Stimulated activated CD4-positive, alpha-beta T cell treated with anti-CD3 and anti-CD28 coated beads, Interleukin-1b, Interleukin-23, amount 100 ng/mL, for 4 hours (primary cell): ENCODE data around the gene ORMDL2.

Source experiments
- DNase-seq, 2 donors: peaks; one replicate each; pipeline ENCODE4 v3.0.0-alpha.2; 2020; ENCODE audit warnings: low read depth in 2 of 2

Gene ORMDL2, protein sequence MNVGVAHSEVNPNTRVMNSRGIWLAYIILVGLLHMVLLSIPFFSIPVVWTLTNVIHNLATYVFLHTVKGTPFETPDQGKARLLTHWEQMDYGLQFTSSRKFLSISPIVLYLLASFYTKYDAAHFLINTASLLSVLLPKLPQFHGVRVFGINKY

DNA sequence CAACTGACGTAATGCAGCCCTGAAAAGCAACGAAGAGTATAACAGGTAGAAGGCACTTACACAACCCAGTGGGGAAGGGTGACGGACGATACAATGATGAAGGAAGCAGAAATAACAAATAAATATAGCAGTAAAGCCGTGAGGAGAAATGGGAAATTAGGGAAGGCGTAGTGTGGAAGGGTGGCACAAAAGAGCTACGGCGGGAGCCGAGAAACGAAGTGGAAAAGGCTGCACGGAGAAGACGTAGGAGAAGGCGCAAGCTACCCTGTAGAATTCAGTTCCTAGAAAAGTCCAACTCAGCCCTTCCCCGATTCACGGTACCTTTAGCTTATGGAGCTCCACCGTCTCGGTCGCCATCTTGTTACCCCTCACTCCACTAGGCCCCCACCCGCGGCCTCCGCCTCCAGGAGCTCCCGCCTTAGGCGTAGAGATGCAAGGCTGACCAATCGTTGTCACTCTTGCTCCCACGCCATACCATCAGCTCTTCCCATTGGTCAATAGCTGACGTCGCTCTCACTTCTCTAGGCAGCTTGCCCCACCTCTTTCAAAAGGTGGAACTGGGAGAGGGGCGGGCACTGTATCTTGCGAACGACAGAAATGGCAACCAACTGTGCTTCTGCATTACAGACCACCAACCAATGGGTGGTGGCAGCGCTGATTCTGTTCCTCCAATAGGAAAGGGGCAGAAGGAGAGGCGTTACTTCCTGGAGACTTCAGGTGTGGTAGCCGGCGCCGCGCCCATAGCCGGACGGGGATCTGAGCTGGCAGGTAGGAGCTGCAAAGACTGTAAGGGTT is at the start of gene ORMDL2, which contains the start of gene SARNP:
ORMDL2 (plus strand) TSS at position 697 of the 795 bp plus-strand sequence. CDS start 959 bp downstream, outside the sequence.
SARNP (minus strand) TSS at position 380 of the 795 bp plus-strand sequence; CDS start at position 357, 23 bp downstream.
- peak; percentile 84 to 88 for DNase-seq

DNA sequence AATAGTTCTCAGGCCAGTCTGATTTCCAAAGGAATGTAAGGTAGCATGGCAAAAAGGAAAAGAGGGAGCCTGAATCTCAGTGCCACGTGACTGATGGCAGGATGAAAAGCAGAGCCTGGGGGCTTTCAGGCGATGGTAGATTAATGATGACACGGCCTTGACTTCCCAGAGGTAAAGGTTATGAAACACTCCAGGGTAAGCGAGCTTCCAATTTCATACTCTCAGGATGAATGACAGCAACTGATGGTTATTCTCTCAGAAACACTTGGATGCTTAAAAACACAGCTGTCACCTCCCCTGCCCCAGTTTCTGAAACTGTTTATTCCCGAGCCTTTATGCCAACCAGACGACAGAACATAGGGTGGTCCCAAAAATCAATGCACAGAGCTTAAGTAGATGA is 46.1 kb upstream of the ORMDL2 start:
- no peak for DNase-seq

DNA sequence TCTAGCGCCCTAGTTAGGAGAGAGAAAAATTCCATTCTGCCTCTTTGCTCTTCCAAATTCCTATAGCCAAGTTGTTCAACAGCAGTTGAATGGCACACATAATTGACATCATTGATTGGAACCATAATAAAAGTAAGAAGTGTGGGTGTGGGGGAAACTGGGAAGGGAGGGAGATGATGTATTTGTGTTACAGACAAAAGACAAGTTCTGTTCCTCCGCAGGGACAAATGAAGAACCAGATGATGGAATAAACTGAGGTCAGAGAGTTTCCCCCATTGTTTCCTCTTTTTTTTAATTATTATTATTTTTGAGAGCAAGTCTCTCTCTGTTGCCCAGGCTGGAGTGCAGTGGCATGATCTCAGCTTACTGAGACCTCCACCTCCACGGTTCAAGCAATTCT is 40.0 kb upstream of the ORMDL2 start:
- DNase-seq = no peak

DNA sequence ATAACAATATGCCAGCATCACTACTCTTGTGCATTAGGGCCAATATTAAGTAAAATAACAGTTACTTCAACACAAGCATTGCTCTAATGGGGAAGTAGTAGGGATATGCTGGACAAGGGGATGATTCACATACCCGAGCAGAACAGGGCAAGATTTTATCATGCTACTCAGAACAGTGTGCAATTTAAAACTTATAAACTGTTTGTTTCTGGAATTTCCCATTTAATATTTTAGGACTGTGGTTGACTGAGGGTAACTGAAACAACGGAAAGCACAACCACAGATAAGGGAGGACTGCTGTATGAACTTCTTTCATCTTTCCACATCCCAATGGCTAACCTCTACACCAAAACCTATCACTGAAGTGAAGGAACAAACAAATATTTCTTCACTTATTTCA is 37.2 kb upstream of the ORMDL2 start:
- no peak for DNase-seq

DNA sequence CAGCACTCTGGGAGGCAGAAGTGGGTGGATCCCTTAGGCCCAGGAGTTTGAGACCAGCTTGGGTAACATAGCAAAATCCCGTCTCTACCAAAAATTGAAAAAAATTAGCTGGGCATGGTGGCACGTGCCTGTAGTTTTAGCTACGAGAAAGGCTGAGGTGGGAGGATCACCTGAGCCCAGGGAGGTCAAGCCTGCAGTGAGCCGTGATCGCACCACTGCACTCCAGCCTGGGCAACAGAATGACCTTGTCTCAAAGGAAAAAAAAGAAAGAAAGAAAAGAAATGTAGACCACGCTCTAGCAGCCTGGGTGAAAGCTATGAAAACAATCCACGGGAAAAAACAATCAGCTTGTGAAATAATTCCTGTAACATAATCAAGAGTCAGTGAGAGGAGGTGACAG is 29.3 kb upstream of the ORMDL2 start:
- DNase-seq = no peak

DNA sequence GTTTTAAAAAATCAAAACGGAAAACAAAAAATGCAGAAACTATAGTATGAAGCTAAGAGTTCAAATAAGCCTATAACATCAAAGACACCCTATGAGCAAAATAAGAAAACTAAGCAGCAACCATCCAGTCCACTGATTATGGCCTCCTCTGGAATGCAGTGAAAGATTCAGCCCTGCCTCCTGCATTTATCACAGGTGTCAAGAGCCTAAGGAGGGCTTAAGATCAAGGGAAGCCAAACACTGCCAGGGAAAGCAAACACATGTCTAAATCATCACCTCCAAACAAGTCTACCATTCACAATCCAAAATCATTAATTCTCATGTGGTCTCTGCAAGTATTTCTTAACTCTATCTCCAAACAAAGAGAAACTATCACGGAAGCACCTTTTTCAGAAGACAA is 28.7 kb upstream of the ORMDL2 start:
- no peak for DNase-seq

DNA sequence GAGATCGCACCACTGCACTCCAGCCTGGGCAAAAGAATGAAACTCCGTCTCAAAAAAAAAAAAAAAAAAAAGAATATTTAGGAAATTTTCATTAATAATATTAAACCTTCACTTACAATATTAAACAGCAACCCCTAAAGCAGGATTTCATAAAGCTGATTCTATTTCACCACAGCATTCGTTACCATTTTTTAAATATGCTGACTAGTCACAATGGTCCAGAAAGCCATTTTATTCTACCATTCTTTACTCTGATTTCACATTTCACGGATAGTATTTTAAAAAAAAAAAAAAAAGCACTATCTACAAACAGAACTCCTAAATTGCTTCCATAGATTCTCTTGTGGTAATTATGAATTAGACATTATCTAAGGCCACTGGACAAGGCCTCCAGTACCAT is 27.9 kb upstream of the ORMDL2 start:
- DNase-seq = no peak

DNA sequence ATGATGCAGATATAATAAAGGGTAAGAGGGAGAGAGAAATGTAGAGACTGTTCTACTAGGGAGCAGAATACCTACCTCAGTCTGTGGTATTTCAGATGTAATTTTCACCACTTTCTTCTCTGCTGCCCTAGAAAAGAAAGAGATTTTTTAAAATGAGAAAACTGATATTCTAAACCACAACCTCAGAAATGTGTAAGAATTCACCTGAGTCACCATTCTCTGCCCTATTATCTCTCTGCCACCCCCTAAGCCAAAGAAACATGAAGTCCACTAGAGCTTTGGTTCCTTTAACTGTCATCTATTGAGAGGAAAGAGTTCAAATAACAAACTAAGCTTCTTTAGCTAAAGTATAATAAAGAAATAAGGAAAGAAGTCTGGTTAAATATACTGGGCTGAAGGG is 21.9 kb upstream of the ORMDL2 start:
- DNase-seq = no peak

DNA sequence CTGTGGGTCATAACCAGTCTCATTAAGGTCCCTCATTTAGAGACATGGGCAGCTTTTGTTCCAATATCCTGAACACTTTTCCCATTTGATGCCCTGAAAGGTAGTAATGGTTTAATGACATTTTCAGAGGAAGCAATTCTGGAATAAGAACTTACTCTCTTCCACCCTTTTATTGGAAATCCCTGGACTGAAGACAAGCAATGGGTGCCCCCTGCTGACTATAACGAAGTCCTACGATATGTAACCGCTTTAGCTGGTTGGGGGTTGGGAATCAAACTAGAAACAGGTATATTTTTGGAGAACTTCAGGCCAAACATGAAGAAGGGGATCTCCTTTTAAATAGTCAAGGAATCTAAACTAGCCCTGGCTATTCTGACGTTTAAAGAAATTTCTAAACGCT is 20.8 kb upstream of the ORMDL2 start:
- no peak for DNase-seq

DNA sequence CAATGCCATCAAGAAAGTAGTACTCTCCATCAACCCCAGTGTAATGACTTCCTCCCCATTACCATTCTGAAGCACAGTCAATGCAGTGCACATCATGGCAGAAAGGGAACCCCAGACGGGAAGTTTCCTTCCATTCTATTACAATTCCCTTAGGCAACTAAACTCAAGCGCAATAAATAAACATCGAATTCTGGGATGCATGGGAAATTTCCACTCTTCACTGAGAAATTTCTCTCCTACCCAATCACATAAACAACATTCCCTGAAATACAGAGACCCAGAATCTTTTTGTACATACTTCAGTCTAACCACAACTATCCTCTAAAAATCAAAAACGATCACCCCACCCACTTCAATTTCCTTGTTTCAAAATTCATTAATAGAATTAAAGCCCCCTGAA is 20.3 kb upstream of the ORMDL2 start:
- DNase-seq = no peak

DNA sequence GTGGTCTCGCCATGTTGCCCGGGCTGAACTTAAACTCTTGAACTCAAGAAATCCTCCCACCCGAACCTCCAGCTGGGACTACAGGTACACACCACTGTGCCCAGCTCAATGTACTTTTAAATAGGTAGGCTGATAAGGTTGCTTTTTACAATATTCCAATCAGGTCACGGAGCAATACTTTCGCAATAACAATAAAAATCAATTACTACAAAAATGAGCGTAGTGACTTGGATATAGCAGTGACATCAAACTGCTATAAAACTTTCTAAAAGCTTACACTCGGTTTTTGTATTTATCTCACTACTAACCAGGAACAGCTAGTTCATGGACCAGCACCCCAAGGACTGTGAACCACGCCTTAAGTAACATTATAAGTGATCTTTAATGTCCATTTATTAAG is 10.9 kb upstream of the ORMDL2 start:
- no peak for DNase-seq

DNA sequence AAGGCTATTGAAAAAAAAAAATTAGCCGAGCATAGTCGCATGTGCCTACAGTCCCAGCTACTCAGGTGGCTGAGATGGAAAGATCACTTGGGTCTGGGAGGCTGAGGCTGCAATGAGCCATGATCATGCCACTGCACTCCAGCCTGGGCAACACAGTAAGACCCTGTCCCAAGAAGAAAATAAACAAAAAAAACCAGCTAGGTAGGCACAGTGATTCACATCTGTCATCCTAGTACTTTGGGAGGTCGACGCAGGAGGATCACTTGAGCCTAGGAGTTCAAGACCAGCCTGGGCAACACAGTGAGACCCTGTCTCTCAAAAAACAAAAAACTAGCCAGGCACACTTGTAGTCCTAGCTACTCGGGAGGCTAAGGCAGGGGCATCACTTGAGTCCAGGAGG is 8.6 kb upstream of the ORMDL2 start:
- no peak for DNase-seq

DNA sequence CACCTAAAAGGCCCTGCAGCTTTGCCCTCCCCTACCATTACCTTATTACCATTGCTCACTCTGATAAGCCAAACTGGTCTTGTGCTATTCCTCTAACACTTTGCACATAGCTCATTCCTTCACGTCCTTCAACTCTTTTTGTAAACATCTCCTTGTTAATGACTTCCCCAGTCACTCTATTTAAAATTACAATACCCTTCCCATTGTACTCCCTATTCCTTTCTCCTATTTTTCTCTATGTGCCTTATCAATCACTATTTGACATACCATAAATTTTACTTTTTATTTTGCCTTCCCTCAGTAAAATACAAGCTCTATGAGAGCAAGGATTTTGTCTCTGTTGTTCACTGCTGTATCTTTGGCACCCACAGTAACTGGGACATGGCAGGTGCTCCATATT is 5.8 kb upstream of the ORMDL2 start:
- DNase-seq = no peak

DNA sequence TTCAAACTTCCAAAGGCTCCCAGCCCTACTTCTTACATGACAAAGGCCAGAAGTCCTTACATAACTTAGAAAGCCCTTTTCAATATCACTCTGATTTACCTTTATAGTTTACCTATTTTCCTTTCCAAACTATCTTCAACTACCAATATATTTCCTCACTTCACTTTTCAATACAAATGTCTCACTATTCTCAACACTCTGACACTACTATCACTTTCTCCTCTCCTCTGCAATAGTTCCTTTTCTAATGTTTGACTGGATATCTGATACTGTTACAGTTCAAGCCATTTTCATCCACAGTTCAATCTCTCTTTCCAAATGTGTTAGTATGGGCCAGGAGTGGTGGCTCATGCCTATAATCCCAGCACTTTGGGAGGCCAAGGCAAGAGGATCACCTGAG is 3.6 kb upstream of the ORMDL2 start:
- DNase-seq = no peak

DNA sequence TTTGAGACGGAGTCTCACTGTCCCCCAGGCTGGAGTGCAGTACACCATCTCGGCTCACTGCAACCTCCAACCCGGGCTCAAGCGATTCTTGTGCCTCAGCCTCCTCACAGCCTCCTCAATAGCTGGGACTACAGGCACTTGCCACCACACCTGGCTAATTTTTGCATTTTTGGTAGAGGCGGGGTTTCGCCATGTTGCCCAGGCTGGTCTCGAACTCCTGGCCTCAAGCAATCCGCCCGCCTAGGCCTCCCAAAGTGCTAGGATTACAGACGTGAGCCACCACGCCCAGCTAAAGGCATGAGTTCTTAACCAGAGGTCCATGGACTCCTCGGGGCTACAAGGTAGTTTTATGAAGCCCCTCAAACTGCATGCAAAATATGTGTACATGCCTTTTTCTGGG is 2.4 kb upstream of the ORMDL2 start:
- DNase-seq = no peak

DNA sequence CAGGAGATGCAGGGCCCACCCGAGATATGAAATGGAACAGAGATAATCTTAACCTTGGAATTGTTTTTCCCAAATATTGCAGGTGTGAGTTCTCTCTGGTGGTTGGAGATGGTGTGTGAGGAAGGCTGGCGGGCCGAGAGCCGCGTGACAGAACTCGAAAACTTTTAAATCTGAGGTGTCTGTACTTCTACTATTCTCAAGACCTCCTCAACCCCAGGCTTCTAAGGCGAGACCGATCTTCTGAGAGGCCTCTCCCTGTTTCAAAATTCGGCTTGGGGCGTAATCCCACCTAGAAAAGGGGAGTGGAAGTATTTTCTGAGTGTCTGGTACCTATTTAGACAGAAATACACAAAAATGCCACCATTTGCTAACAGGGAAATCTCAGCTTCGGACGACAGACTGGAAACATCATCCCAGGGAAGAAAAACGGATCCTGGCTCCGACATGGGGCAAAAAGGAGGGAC is 928 bp upstream of the ORMDL2 start:
- no peak for DNase-seq

DNA sequence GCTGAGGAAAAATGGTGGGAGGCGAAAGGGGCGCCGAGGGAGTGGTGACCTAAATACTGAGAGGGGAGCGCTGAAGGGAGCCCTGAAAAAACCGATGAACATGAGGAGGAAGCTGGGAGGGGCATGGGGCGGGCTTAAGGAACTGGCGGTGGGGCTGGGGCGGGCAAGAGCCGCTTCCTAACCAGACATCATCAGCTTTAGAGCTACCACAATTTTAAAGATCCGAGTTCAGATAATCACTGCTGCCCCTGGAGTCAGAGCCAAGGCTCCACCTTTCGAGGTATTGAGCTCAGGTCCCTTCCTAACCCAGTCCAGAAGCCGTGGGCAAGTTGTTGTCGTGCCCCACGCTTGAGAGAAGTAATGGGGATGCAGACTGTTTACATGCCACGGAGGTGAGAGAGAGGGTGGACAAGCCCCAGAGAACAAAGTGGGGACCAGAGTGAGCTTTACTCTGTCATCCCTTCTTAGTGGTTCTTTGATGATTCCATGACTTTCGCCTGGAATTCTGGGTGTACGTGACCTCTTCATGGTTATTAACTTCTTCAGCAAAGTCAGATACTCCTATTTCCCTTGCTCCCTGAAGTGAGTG is 393 bp downstream of the ORMDL2 start:
- DNase-seq = no peak

DNA sequence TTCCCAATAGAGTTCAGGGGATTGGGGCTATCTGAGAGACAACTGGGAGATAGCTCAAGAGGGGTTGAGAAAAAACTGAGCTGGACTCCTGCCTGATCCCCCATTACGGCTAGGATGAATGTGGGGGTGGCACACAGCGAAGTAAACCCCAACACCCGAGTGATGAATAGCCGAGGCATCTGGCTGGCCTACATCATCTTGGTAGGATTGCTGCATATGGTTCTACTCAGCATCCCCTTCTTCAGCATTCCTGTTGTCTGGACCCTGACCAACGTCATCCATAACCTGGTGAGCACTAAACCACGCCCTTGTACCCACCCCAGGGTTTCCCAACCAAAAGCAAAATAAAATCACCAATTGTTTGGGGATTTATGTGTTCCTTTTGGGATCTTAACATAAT is 1.0 kb downstream of the ORMDL2 start:
- DNase-seq = no peak

DNA sequence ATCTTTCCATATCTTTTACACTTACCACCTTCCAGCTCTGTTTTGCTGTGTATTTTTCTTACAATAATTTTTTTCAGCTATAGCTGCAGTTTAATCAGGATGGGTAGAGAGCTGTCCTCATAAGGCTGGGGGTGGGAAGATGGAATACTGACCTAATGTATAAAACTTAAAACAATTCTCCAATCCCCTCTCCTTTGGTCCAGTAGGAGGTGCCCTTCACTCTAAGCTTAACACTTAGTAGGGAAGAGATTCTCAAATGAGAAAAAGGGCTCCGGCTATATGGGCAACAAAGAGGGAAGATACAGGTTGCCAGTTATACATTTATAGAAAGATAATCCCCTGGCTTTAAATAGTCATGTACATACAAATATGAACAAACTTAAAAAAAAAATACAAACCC is 2.8 kb downstream of the ORMDL2 start:
- DNase-seq = no peak

DNA sequence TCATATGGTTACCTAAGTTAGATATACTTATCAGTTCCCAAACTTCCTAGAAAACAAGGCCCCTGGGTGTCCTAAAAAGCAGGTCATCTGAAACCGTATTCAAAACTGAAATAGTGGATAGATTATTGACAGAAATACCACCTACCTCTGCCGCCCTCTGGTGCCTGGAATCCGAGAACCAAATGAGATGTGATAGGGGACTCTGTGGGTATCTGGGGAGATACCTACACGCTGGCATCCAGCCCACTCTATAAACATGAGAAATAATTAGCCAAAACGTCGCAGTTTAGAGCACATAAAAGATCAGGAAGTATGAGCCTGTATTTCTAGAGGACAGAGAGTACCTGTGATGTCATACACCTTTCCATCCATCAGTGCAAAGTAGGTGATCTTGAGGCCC is 4.4 kb downstream of the ORMDL2 start:
- DNase-seq = no peak

DNA sequence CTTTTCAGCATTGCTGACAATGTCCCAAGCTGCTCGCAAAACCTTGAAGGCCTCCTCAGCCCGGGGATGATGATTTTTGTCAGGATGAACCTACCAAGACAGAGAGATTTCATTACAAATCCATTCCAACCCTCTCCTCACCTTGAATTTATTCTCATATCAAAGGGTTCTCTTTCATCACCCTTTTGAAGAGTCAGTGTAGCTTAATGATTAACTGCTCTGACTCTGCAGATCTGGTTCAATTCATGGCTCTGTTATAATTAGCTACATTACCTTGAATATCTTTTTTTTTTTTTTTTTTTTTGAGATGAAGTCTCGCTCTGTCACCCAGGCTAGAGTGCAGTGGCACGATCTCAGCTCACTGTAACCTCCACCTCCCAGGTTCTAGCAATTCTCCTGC is 5.6 kb downstream of the ORMDL2 start:
- no peak for DNase-seq

DNA sequence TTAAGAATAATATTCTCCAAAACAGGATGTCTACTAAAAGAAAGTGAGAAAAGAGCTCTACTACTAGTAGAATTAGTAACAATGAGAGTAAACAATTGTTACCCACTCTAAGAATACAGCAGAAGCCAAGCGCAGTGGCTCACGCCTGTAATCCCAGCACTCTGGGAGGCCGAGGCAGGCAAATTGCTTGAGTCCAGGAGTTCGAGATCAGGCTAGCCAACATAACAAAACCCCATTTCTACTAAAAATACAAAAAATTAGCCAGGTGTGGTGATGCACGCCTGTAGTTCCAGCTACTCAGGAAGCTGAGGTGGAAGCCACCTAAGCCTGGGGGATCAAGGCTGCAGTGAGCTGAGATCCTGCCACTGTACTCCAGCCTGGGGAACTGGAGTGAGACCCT is 6.9 kb downstream of the ORMDL2 start:
- no peak for DNase-seq

DNA sequence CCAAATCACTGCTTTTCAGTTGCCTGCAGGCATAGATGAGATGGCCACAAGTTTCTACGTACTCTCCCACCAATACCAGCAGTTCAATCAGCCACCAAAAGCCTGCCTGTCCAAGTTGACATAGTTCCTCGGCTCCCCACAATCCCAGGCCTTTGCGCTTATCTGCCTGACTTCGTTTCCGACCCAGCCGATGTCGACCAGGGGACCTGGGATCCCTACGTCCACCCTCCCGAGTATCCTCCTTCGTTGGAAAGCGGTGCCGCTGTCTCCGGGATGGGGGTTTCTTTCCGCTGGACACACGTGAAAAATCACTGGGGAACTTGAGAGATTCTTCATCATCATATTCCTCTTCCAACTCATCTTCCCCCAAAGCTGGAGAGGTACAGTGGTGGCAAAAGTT is 10.0 kb downstream of the ORMDL2 start:
- no peak for DNase-seq
